HG02852 (cell line): Measurements from ENCODE around the gene MAPK8.

Experiments used
- ATAC-seq: cut with Tn5 transposase; IDR thresholded peaks from one replicate; pipeline ENCODE4 v1.9.1; 2021; ENCODE audit warnings: mild to moderate bottlenecking, moderate library complexity; ENCODE audit not compliant: unreplicated experiment

MAPK8 gene

GRCh38 chr10:48472501-48473069 lies 166.1 kb downstream of the MAPK8 start:
- ATAC-seq: no peak

GRCh38 chr10:48473704-48474103 lies 167.2 kb downstream of the MAPK8 start:
- no peak for ATAC-seq

- ATAC-seq: no peak
Measured at GRCh38 chr10:48474765-48475365, 168.4 kb downstream of the MAPK8 start.

- no peak for ATAC-seq
Measured at GRCh38 chr10:48475943-48476278, 169.4 kb downstream of the MAPK8 start.

DNA sequence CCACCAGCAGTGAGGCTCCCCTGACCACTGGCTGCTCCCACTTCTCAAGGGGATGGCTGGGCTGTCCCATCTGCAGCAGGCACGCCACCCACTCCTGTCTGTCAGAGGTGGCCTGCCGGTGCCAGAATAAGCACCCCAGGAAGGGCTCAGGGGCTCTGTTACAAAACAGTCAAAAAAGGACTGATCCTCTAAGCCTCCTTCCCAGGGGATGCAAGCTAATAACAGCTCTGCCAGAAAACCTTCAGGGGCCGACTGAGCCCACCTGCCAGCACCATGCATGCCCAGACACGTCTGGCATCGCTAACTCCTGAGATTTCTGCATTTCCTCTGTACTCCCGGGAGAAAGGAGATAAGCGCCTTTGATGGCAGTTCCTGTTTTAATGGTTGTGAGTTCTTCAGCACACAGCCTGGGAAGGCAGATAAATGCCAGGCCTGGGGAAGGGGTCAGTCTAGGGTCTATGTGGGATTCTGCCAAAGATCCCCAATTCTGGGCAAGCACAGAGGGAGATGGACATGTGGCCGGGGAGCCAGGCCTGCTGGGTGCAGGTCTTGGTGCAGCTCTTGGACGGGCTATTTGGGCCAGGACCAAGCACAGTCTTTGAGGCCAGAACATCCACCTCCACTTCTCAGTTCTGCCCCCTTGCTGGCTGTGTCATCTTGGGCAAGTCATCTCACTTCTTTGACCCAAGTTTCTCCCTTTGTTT lies 170.0 kb downstream of the MAPK8 start:
- no peak for ATAC-seq

DNA sequence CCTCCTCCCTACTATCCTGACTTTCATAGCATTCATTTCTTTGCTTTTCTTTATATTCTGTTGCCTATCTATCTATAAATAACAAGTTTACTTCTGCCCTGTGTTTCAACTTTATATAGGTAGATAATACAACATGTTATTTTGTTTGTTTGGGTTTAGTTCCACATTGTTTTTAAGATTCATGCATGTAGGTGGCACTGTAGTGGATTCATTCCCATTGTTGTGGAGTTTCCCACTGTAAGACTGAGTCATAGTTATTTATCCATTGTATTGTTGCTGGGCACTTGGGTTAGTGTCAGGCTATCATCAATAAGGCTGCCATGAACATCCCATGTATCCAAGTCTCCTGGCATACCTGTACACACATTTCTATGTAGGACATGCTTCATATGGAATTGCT lies 170.7 kb downstream of the MAPK8 start:
- no peak for ATAC-seq

DNA sequence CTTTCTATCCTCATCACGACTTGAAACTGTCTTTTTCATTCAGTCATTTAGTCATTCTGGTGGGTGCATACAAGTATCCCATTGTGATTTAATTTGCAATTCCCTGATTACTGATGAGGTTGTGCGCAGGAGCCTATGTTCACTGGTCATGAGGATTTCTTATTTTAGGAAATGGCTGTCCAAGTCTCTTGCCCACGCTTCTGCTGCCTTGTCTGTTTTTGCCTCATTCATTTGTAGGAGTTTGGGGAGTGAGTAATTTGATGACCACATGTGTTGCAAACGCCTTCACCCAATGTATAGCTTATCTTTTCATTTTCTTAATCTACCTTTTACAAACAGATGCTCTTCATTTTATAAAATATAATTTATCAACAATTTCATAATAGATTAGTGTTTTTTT lies 171.1 kb downstream of the MAPK8 start:
- no peak for ATAC-seq

DNA sequence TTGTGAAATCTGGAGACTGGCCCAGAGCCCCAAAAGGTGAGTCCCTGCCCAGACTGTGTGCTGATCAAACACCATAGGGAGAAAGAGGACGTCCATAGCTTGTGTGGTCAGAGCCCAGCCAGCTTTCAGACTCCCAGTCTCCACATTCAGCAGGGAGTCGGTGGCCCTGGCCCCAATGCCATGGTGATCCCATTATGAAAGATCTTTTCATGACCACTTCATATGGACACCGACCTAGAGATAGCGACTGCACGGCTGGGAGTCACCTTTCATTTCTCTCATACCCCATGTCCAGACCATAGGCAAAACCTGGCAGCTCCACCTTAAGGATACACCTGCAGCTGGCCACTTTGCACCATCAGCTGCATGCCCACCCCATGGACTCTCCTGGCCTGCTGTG lies 172.0 kb downstream of the MAPK8 start:
- ATAC-seq: no peak

GRCh38 chr10:48478980-48479811 lies 172.7 kb downstream of the MAPK8 start:
- no peak for ATAC-seq

GRCh38 chr10:48480397-48481374 lies 174.2 kb downstream of the MAPK8 start:
- ATAC-seq: no peak

GRCh38 chr10:48481385-48481784 lies 174.9 kb downstream of the MAPK8 start:
- ATAC-seq: no peak

- ATAC-seq: no peak
Measured at GRCh38 chr10:48482207-48482606, 175.7 kb downstream of the MAPK8 start.

DNA sequence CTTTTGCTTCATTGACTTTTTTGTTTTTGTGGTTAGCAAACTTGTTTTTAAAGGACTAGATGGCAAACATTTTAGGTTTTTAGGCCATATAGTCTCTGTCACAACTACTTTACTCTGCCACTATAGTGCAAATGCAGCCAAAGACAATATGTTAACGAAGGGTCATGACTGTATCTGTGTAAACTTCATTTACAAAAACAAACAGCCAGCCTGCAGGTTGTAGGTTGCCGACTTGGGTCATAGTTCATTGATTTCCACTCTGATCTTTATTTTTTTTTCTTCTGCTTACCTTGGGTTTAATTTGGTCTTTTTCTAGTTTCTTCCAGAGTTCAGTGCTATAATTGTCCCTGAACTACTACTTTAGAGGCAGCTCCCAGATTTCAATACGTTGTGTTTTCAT lies 178.4 kb downstream of the MAPK8 start:
- no peak for ATAC-seq

- ATAC-seq: no peak
Measured at GRCh38 chr10:48485711-48486110, 179.2 kb downstream of the MAPK8 start.

DNA sequence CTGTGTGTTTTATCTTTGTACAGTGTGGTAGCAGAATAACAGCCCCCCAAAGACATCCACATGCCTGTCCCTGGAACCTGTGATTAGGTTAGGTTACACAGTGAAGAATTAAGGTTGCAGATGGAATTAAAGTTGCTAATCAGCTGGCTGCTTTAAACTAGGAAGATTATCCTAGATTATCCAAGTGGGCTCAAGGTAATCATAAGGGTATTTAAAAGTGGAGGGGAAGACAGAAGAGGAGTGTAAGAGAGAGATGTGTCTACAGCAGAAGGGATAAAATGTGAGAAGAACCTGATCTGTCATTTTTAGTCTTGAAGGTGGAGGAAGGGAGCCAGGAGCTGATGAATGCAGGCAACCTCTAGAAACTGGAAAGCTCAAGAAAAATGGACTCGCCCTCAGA lies 180.8 kb downstream of the MAPK8 start:
- ATAC-seq: no peak
